HCT116 (cell line): Measurements from ENCODE around the gene PRPSAP1. TPM values are rescaled to one million over a fixed set of nuclear protein-coding genes. Genes with fewer than 3 reads are reported as not detected.

ENCODE experiments used
- ATAC-seq: fragments of 200-7000 bp; cut with Tn5 transposase; 2 replicates; pipeline ENCODE4 v1.9.1; 2020; ENCODE audit warnings: mild to moderate bottlenecking, moderate library complexity
- BruUV-seq: library from RNA; stranded (reverse); fragments of 400-500 nt; replicated peaks from 2 replicates; lab custom pipeline; 2021; lab: Mats Ljungman, UMichigan
- CTCF ChIA-PET: fragments of 300-600 bp; sonication (Branson Sonifier 250); formaldehyde crosslinking; loops from one replicate; lab custom pipeline; 2021; ENCODE audit warnings: antibody characterized with exemption; lab: Charles Lee
- POLR2A ChIA-PET: fragments of 300-600, 350-600 bp; sonication (Branson Sonifier 250); formaldehyde crosslinking; loops from one replicate; lab custom pipeline; 2021; ENCODE audit warnings: antibody characterized with exemption; lab: Charles Lee
- RAD21 ChIA-PET, 2 experiments: fragments of 300-600 bp; sonication (Branson Sonifier 250); formaldehyde crosslinking; loops; one replicate each; lab custom pipeline; 2023; ENCODE audit warnings: low total read pairs in 2 of 2; ENCODE audit not compliant: uncharacterized antibody in 2 of 2, unreplicated experiment in 2 of 2, low non-redundant PET in 1 of 2; lab: Charles Lee
- DNase-seq: peaks from one replicate; pipeline ENCODE4 v3.0.0-alpha.2; 2010; ENCODE audit warnings: low read depth, low spot score
- H2AFZ ChIP-seq: fragments of 200-600 bp; shearing (Covaris generic), sonication (generic); 2 replicates; pipeline ENCODE4 v1.6.1; 2017; ENCODE audit warnings: low read depth, mixed run types, mixed read lengths, antibody characterized with exemption, low read length; ENCODE audit not compliant: poor library complexity, severe bottlenecking
- H3K27ac ChIP-seq: 2 replicates; pipeline ENCODE4 v1.5.1; 2012; ENCODE audit warnings: low read depth, low read length
- H3K27me3 ChIP-seq: fragments of 200-600 bp; sonication (generic); 2 replicates; pipeline ENCODE4 v1.6.1; 2016; ENCODE audit warnings: mixed run types, low read length, mixed read lengths; ENCODE audit not compliant: insufficient read depth
- H3K36me3 ChIP-seq, 2 experiments: fragments of 200-500 bp in 1 of 2; fragments of 200-600 bp in 1 of 2; sonication (Bioruptor generic) in 1 of 2; sonication (generic) in 1 of 2; 2 replicates each; pipeline versions ENCODE4 v1.5.1 to v1.6.1; 2014 to 2016; ENCODE audit warnings: low read length in 2 of 2, inconsistent platforms in 1 of 2, mixed read lengths in 1 of 2, mixed run types in 1 of 2; ENCODE audit not compliant: insufficient read depth in 2 of 2, control insufficient read depth in 1 of 2
- H3K4me1 ChIP-seq, 2 experiments: fragments of 200-600 bp in 1 of 2; sonication (generic) in 1 of 2; 2 replicates each; pipeline versions ENCODE4 v1.5.1 to v1.6.1; 2012 to 2017; ENCODE audit warnings: low read length in 2 of 2, inconsistent platforms in 1 of 2, mild to moderate bottlenecking in 1 of 2, mixed read lengths in 1 of 2, mixed run types in 1 of 2, moderate library complexity in 1 of 2; ENCODE audit not compliant: insufficient read depth in 2 of 2, control insufficient read depth in 1 of 2
- H3K4me2 ChIP-seq: fragments of 200-600 bp; sonication (generic); 2 replicates; pipeline ENCODE4 v1.6.1; 2017; ENCODE audit warnings: mixed run types, low read length, mixed read lengths
- H3K4me3 ChIP-seq, 2 experiments: fragments of 200-600 bp in 1 of 2; sonication (generic) in 1 of 2; replicated peaks in 1 of 2; 2 replicates each; pipeline ENCODE4 v1.5.1; 2011 to 2016; ENCODE audit warnings: low read length in 2 of 2, control low read depth in 1 of 2, low read depth in 1 of 2, mild to moderate bottlenecking in 1 of 2, mixed read lengths in 1 of 2, mixed run types in 1 of 2
- H3K79me2 ChIP-seq: fragments of 200-600 bp; sonication (generic); 2 replicates; pipeline ENCODE4 v1.6.1; 2017; ENCODE audit warnings: mild to moderate bottlenecking, mixed run types, low read length, moderate library complexity, mixed read lengths; ENCODE audit not compliant: insufficient read depth
- H3K9ac ChIP-seq: fragments of 200-600 bp; sonication (generic); 2 replicates; pipeline ENCODE4 v1.6.1; 2016; ENCODE audit warnings: low read length, mixed read lengths
- H3K9me2 ChIP-seq: fragments of 200-600 bp; sonication (generic), shearing (Covaris generic); 2 replicates; pipeline ENCODE4 v1.6.1; 2017; ENCODE audit warnings: mixed run types, mild to moderate bottlenecking, moderate library complexity; ENCODE audit not compliant: insufficient read depth
- H3K9me3 ChIP-seq, 2 experiments: fragments of 200-500 bp in 1 of 2; fragments of 200-600 bp in 1 of 2; sonication (Bioruptor generic) in 1 of 2; sonication (generic) in 1 of 2; 2 replicates each; pipeline ENCODE4 v1.6.1; 2014 to 2017; ENCODE audit warnings: low read length in 2 of 2, mixed read lengths in 2 of 2, inconsistent platforms in 1 of 2, low read depth in 1 of 2, mild to moderate bottlenecking in 1 of 2, mixed run types in 1 of 2, moderate library complexity in 1 of 2; ENCODE audit not compliant: control insufficient read depth in 1 of 2, insufficient read depth in 1 of 2
- H4K20me1 ChIP-seq: fragments of 200-600 bp; sonication (generic), shearing (Covaris generic); 2 replicates; pipeline ENCODE4 v1.6.1; 2017; ENCODE audit warnings: mixed run types, mild to moderate bottlenecking, moderate library complexity; ENCODE audit not compliant: insufficient read depth
- CEBPB ChIP-seq: IDR thresholded peaks from 2 replicates; pipeline ENCODE4 v1.6.1; 2012; ENCODE audit warnings: low read depth
- EGR1 ChIP-seq: IDR thresholded peaks from 2 replicates; pipeline ENCODE4 v1.6.1; 2012; ENCODE audit warnings: low read depth
- POLR2AphosphoS5 ChIP-seq: IDR thresholded peaks from 2 replicates; pipeline ENCODE4 v1.6.1; 2011; ENCODE audit warnings: mild to moderate bottlenecking, low read depth, low read length, moderate library complexity
- SRF ChIP-seq: IDR thresholded peaks from 2 replicates; pipeline ENCODE4 v1.6.1; 2012; ENCODE audit warnings: low read depth
- TCF7L2 ChIP-seq: IDR thresholded peaks from 2 replicates; pipeline ENCODE4 v1.7.0; 2011; ENCODE audit warnings: borderline replicate concordance, inconsistent platforms; ENCODE audit not compliant: insufficient read depth, insufficient read length; ENCODE audit errors: extremely low read depth
- ZFX ChIP-seq: fragments of 450-650 bp; IDR thresholded peaks from 2 replicates; pipeline ENCODE4 v1.6.1; 2017
- intact Hi-C: fragments of 100-400 bp; cut with micrococcal nuclease; formaldehyde crosslinking; loops from 2 replicates; pipeline ENCODE4 v1.10.0; 2022
- total RNA-seq: library from RNA; stranded (reverse); gene quantifications from one replicate; pipeline ENCODE4 v1.2.1, GENCODE V29; 2021; ENCODE audit not compliant: unreplicated experiment
- TF ChIP-seq, protein P1 (sequence below), 3 experiments: fragments of 200-600 bp in 1 of 3; sonication (generic) in 1 of 3; IDR thresholded peaks in 2 of 3; conservative IDR thresholded peaks in 1 of 3; 2 replicates each; pipeline ENCODE4 v1.5.1; 2012 to 2017; ENCODE audit warnings: low read depth in 2 of 3, low read length in 2 of 3, antibody characterized with exemption in 1 of 3, borderline replicate concordance in 1 of 3, control low read depth in 1 of 3, mild to moderate bottlenecking in 1 of 3, mixed read lengths in 1 of 3, mixed run types in 1 of 3, moderate library complexity in 1 of 3; ENCODE audit not compliant: insufficient read depth in 1 of 3

PRPSAP1 gene
- total RNA-seq, 1 experiment from 2014 or later, result 81.4 TPM

DNA sequence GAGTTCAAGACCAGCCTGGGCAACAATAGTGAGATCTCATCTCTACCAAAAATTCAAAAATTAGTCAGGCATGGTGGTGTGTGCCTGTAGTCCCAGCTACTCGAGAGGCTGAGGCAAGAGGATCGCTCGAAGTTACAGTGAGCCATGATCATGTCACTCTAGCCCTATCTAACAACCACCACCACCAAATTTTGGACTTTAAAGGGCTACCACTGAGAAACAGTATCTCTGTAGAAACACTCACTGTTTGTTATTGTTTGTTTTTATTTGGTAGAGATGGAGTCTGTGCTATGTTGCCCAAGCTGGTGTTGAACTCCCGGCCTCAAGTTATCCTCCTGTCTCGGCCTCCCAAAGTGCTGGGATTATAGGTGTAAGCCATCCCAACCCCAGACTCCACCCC lies 89.8 kb downstream of the PRPSAP1 start:
- peaks cover 24% of the 10 kb centered on the region for H3K79me2 ChIP-seq
- H3K27me3 ChIP-seq, result no peaks in the 10 kb centered on the region
- ChIA-PET POLR2A (interaction anchor here (0.8 to 1.9 kb wide), 3 partner anchors 8 to 142 kb away, joined by 3 to 17 read pairs (median 13); no protein-coding TSS in a partner anchor), RAD21 (no interaction called here), CTCF (interaction anchor here (2.8 to 3.4 kb wide), 2 partner anchors 16 to 82 kb away, joined by 9 to 34 read pairs; no protein-coding TSS in a partner anchor)
- H3K4me3 ChIP-seq, result no peak overlapping the region
- no peak overlapping the region for H3K9ac ChIP-seq
- no peaks in the 10 kb centered on the region for H3K9me2 ChIP-seq
- ATAC-seq (no peak), DNase-seq (no peak)
- BruUV-seq, result no TSS peak
- TF ChIP-seq SRF (no peak), EGR1 (no peak), POLR2AphosphoS5 (no peak), TCF7L2 (no peak)
- TF ChIP-seq, protein P1, sequence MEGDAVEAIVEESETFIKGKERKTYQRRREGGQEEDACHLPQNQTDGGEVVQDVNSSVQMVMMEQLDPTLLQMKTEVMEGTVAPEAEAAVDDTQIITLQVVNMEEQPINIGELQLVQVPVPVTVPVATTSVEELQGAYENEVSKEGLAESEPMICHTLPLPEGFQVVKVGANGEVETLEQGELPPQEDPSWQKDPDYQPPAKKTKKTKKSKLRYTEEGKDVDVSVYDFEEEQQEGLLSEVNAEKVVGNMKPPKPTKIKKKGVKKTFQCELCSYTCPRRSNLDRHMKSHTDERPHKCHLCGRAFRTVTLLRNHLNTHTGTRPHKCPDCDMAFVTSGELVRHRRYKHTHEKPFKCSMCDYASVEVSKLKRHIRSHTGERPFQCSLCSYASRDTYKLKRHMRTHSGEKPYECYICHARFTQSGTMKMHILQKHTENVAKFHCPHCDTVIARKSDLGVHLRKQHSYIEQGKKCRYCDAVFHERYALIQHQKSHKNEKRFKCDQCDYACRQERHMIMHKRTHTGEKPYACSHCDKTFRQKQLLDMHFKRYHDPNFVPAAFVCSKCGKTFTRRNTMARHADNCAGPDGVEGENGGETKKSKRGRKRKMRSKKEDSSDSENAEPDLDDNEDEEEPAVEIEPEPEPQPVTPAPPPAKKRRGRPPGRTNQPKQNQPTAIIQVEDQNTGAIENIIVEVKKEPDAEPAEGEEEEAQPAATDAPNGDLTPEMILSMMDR (IDR thresholded peaks at IDR 0.05 in 2 of 3, conservative IDR thresholded peaks at IDR 0.05 in 1 of 3; ENCODE audit: borderline replicate concordance in 1 of 3, insufficient read depth in 1 of 3, low read depth in 2 of 3, low read length in 2 of 3), result no peak
- peak overlapping the region; percentile 5; the same call in 1 of the 2 replicates for H3K27ac ChIP-seq
- H2AFZ ChIP-seq, result no peak overlapping the region
- no peaks in the 10 kb centered on the region for H3K9me3 ChIP-seq
- peaks cover 27 to 42% of the 10 kb centered on the region in 2 experiments for H3K4me1 ChIP-seq
- H3K36me3 ChIP-seq, result peaks cover 3 to 6% of the 10 kb centered on the region in 2 experiments; a peak in 2 of 4 replicates
- intact Hi-C loops, result no loop called here
- no peaks in the 10 kb centered on the region for H4K20me1 ChIP-seq
- peak overlapping the region; percentile 65 for H3K4me2 ChIP-seq

DNA sequence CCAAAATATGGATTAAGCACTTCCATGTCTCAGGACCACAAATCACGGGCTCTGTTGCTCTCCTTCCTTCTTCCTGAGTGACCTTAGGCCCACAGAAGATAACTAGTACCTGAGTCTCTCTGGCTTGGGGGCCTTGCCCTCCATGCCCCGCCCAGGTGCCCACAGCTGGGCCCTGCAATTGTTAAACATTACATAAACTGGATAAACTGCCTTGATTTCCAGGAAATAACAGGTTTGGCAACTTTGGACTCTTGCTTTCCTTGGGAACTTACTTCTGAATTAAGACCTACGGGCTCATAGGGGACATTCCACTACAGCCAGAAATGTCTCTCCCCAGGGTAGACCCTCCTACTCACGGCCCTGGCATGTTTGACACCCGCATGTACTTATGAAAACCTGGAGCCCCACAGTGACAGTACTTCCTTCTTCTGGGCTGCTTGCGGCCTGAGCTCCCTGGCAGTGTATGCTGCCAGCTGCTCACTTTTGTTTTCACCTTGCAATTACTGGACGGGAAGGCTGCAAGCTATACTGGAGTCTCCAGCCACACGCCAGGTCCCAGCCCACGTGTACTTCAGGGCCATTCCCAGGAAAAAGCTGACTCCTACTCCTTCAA lies 90.9 kb downstream of the PRPSAP1 start:
- POLR2A ChIA-PET, result interaction anchor here (0.8 kb wide), 2 partner anchors 141 to 322 kb away, joined by 3 read pairs; partner anchors contain the start of gene FBF1
- Histone ChIP-seq H3K4me3 (no peak overlapping the region), H2AFZ (peak overlapping the region; percentile 69), H3K9me3 (no peaks in the 10 kb centered on the region), H3K9ac (no peak overlapping the region), H3K79me2 (peaks cover 17% of the 10 kb centered on the region), H3K36me3 (peaks cover 0 to 3% of the 10 kb centered on the region in 2 experiments; a peak in 1 of 4 replicates), H3K27ac (0 out of 2 replicates have a peak overlapping the region, but pooled peaks have one; percentile 1), H3K27me3 (no peaks in the 10 kb centered on the region), H3K9me2 (no peaks in the 10 kb centered on the region), H4K20me1 (no peaks in the 10 kb centered on the region), H3K4me2 (peak overlapping the region; percentile 36), H3K4me1 (peaks cover 27 to 42% of the 10 kb centered on the region in 2 experiments)
- CTCF ChIA-PET, result interaction anchor here (2.8 to 3.4 kb wide), 2 partner anchors 17 to 81 kb away, joined by 9 to 34 read pairs; no protein-coding TSS in a partner anchor
- RAD21 ChIA-PET, result no interaction called here
- DNase-seq (no peak), ATAC-seq (no peak)
- intact Hi-C loops, result no loop called here
- TF ChIP-seq CEBPB, result no peak
- 0 out of 2 replicates have a peak, but pooled peaks have one; percentile 11 for TF ChIP-seq ZFX
- no TSS peak for BruUV-seq
